Measurements from ENCODE around the gene SEMA4B.

Gene SEMA4B

DNA sequence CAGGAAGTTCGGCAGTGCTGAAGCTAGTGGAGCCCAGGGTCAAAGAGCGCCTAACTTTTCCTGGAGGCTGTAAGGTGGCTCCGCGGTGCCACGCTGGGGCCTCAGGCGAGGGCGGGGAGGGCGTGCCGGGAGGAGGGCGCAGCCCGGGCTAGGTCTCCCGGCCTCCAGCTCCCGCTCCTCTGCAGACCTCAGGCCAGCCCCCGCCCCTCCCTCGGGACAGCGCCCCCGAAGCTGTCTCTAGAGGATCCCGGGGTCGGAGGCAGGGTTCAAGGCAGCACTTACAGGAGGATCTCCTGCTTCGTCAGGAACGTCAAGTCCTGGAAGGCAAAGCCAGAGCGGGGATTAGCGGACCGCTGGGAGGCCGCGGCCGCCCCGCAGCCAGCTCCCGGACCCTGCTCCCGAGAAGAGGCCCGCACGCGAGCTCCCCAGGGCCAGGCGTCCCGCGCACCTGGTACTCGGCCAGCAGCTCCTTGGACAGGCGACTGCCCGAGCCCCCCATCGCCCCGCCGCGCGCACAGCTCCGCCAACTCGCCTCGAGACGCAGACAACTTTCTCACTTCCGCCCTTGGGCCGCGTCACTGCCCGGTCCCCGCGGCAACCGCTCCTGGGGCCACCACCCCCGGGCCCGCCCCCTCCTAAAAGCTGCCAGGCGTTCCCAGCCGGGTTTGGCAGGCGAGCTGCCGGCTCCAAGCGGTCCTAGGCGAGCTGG is 32.4 kb downstream of the SEMA4B start, which contains the start of gene CIB1:
CIB1 (minus strand) TSS at position 555 of the 709 bp plus-strand sequence; CDS start at position 499, 56 bp downstream.
- ChIA-PET POLR2A (interaction anchor here (0.5 to 1.3 kb wide), 13 partner anchors 10 to 987 kb away, joined by 3 to 7 read pairs (median 3); partner anchors contain the start of gene SEMA4B), CTCF (interaction anchor here (0.7 to 6.0 kb wide), 18 partner anchors 9 to 724 kb away, joined by 3 to 63 read pairs (median 5); partner anchors contain the start of genes IDH2 and SEMA4B)
- TF ChIP-seq, protein P1, sequence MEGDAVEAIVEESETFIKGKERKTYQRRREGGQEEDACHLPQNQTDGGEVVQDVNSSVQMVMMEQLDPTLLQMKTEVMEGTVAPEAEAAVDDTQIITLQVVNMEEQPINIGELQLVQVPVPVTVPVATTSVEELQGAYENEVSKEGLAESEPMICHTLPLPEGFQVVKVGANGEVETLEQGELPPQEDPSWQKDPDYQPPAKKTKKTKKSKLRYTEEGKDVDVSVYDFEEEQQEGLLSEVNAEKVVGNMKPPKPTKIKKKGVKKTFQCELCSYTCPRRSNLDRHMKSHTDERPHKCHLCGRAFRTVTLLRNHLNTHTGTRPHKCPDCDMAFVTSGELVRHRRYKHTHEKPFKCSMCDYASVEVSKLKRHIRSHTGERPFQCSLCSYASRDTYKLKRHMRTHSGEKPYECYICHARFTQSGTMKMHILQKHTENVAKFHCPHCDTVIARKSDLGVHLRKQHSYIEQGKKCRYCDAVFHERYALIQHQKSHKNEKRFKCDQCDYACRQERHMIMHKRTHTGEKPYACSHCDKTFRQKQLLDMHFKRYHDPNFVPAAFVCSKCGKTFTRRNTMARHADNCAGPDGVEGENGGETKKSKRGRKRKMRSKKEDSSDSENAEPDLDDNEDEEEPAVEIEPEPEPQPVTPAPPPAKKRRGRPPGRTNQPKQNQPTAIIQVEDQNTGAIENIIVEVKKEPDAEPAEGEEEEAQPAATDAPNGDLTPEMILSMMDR (IDR thresholded peaks at IDR 0.05; ENCODE audit: control extremely low read depth, extremely low read depth, low read depth, missing control alignments): no peak
- DNase-seq (ENCODE audit: extremely low spot score): peak; percentile 99

DNA sequence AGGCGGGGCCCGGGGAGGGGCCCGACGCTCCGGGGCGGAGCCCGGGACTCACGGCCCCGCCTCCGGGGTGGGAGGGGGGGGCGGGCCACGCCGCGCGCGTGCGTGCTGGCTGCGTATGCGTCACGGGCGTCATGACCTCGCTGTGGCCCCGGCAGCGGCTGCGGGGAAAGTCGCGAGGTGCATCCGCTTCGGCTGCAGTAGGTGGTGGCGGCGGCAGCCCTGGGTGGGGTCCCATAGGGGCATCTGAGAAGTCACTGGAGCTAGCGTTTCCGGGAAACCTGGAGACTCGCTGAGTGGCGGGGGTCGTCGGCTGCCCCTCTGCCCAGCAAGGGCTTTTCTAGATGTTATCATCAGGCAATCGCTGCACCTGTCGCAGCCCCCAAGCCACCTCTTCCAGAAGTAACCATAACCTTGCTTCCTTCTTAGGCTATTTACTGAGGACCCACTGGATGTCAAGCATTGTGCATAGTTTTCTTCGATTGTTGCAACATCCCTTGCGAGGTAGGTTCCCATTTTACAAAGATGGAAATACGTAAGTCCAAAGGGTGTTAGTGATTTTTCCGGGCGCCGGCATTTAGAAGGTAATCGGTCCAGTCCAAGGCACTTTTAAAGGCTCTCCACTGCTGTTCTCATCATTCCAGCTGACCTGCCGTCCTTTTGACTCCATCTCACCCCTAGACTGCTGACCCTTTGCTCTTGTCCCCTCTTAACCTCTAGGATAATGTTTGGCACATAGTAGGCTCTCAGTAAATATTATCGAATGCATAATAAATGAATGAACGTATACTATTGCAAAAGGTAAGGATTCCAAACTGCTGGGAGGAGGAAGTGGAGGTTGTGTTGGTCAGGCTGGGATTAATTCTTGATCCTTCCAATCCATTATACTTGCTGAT is 33.2 kb downstream of the SEMA4B start, which contains the start of gene GDPGP1:
GDPGP1 (plus strand) TSS at position 114 of the 893 bp plus-strand sequence. CDS start 6,700 bp downstream, outside the sequence.
- ChIA-PET POLR2A (interaction anchor here (0.5 to 1.3 kb wide), 12 partner anchors 10 to 986 kb away, joined by 3 to 7 read pairs (median 3); partner anchors contain the start of gene SEMA4B), CTCF (interaction anchor here (0.7 to 6.0 kb wide), 16 partner anchors 9 to 723 kb away, joined by 3 to 63 read pairs (median 5); partner anchors contain the start of genes IDH2 and SEMA4B)
- TF ChIP-seq, protein P1 (IDR thresholded peaks at IDR 0.05; ENCODE audit: control extremely low read depth, extremely low read depth, low read depth, missing control alignments): no peak
- no peak for DNase-seq (ENCODE audit: extremely low spot score)

DNA sequence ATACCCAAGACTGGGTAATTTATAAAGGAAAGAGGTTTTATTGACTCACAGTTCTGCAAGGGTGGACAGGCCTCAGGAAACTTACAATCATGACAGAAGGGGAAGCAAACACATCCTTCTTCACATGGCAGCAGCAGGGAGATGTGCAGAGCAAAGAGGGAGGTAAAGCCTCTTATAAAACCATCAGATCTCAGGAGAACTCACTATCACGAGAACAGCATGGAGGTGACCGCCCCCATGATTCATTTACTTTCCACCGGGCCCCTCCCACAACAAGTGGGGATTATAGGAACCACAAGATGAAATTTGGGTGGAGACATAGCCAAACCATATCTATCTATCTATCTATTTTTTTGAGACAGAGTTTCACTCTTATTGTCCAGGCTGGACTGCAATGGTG is 38.2 kb downstream of the SEMA4B start:
- no peak for DNase-seq (ENCODE audit: extremely low spot score)
- POLR2A ChIA-PET: no interaction called here
- TF ChIP-seq, protein P1 (IDR thresholded peaks at IDR 0.05; ENCODE audit: control extremely low read depth, extremely low read depth, low read depth, missing control alignments): no peak
- CTCF ChIA-PET: interaction anchor here (1.0 kb wide), 1 partner anchor 9 kb away, joined by 3 read pairs; no protein-coding TSS in a partner anchor

DNA sequence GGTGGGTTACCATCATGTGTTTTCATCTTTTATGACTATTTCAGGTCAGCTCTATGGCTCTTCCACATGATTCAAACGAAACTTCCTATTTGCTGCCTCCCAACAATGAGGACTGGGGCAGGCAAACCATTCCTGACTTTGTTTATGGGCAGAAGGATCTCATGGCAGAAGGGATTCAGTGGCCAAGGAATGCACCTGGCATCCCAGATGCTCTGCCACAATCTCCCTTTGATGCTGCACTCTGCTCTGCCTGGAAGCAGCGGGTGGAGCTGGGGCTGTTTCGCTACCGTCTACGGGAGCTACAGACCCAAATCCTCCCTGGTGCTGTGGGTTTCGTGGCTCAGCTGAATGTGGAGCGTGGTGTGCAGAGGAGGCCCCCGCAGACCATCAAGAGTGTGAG is 39.7 kb downstream of the SEMA4B start:
- TF ChIP-seq, protein P1 (IDR thresholded peaks at IDR 0.05; ENCODE audit: control extremely low read depth, extremely low read depth, low read depth, missing control alignments): no peak
- CTCF ChIA-PET: interaction anchor here (1.8 kb wide), 1 partner anchor 79 kb away, joined by 4 read pairs; no protein-coding TSS in a partner anchor
- no peak for DNase-seq (ENCODE audit: extremely low spot score)
- POLR2A ChIA-PET: no interaction called here

DNA sequence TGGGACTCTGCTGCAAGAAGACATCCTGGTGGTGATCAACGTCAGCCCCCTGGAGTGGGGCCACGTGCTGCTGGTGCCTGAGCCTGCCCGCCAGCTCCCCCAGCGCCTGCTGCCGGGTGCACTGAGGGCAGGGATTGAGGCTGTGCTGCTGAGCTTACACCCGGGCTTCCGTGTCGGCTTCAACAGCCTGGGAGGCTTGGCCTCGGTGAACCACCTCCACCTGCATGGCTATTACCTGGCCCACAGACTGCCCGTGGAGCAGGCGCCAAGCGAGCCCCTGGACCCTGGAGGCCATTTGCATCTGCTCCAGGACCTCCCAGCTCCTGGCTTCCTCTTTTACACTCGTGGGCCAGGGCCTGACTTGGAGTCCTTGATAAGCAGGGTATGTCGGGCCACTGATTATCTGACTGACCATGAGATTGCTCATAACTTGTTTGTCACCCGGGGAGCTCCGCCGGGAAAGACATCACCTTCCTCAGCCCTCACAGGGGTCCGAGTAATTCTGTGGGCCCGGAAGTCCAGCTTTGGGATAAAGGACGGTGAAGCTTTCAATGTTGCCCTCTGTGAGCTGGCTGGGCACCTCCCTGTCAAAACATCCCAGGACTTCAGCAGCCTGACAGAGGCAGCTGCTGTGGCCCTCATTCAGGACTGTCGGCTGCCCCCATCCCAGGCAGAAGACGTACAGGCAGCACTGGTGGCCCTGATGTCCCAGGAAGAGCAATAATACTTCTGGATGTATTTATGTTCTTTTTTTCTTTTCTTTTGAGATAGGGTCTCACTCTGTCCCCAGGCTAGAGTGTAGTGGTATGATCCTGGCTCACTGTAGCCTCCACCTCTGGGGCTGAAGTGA is 40.4 kb downstream of the SEMA4B start:
- POLR2A ChIA-PET: no interaction called here
- TF ChIP-seq, protein P1 (IDR thresholded peaks at IDR 0.05; ENCODE audit: control extremely low read depth, extremely low read depth, low read depth, missing control alignments): no peak
- no peak for DNase-seq (ENCODE audit: extremely low spot score)
- CTCF ChIA-PET: interaction anchor here (1.8 to 2.8 kb wide), 2 partner anchors 8 to 78 kb away, joined by 4 to 10 read pairs; partner anchors contain the start of genes CIB1 and GDPGP1
